K562 (cell line): Measurements from ENCODE around the gene ARNT2. TPM values are rescaled to one million over a fixed set of nuclear protein-coding genes. Genes with fewer than 3 reads are reported as not detected.

Experiments
- ATAC-seq: fragments of 200-7000 bp; cut with Tn5 transposase; 3 replicates; pipeline ENCODE4 v1.9.1; 2020; ENCODE audit warnings: moderate library complexity
- BruUV-seq: library from RNA; stranded (reverse); fragments of 400-500 nt; replicated peaks from 2 replicates; lab custom pipeline; 2021; lab: Mats Ljungman, UMichigan
- CTCF ChIA-PET: fragments of 300-600 bp; formaldehyde crosslinking; extraction: SDS; loops from one replicate; lab custom pipeline; 2021; ENCODE audit warnings: low intra/inter-chr PET ratio; lab: Yijun Ruan, JAX
- POLR2A ChIA-PET: fragments of 300-600, 350-650 bp; sonication (Branson Sonifier 250); formaldehyde crosslinking; extraction: SDS; loops from one replicate; lab custom pipeline; 2021; ENCODE audit warnings: antibody characterized with exemption, inconsistent platforms; lab: Yijun Ruan, JAX
- DNase-seq, 4 experiments: peaks; one replicate each; pipeline versions ENCODE4 v3.0.0 to v3.0.0-alpha.2; 2011 to 2018; ENCODE audit warnings: low spot score in 3 of 4, mixed read lengths in 3 of 4; ENCODE audit errors: extremely low read depth in 1 of 4
- FAIRE-seq: peaks from 2 replicates; lab custom pipeline; 2011; peaks lifted over from hg19 to GRCh38; lab: Jason Lieb, UNC
- H2AFZ ChIP-seq: 2 replicates; pipeline ENCODE4 v1.6.0; 2011; ENCODE audit warnings: low read depth, low read length, control low read depth, inconsistent platforms
- H3K27ac ChIP-seq: fragments of 200-600 bp; 3 replicates; pipeline ENCODE4 v1.8.0; 2011; ENCODE audit warnings: low read depth, mild to moderate bottlenecking, control low read depth, inconsistent platforms, low read length, moderate library complexity, mixed read lengths; ENCODE audit errors: extremely low read depth
- H3K27me3 ChIP-seq, 2 experiments: fragments of 300-600 bp in 1 of 2; 2 replicates in 1 of 2; 3 replicates in 1 of 2; pipeline versions ENCODE4 v1.6.0 to v1.8.0; 2011; ENCODE audit warnings: inconsistent platforms in 2 of 2, low read length in 2 of 2, mild to moderate bottlenecking in 1 of 2, mixed read lengths in 1 of 2, moderate library complexity in 1 of 2; ENCODE audit not compliant: control insufficient read depth in 2 of 2, insufficient read depth in 2 of 2
- H3K36me3 ChIP-seq: fragments of 300-600 bp; 3 replicates; pipeline ENCODE4 v1.8.0; 2011; ENCODE audit warnings: mild to moderate bottlenecking, low read length, inconsistent platforms; ENCODE audit not compliant: control insufficient read depth, insufficient read depth
- H3K4me1 ChIP-seq, 2 experiments: fragments of 200-600 bp in 1 of 2; replicated peaks in 1 of 2; 2 replicates in 1 of 2; 3 replicates in 1 of 2; pipeline versions ENCODE4 v1.5.1 to v1.8.0; 2011; ENCODE audit warnings: inconsistent platforms in 2 of 2, low read length in 2 of 2, mild to moderate bottlenecking in 1 of 2, mixed read lengths in 1 of 2, moderate library complexity in 1 of 2; ENCODE audit not compliant: control insufficient read depth in 2 of 2, insufficient read depth in 2 of 2
- H3K4me2 ChIP-seq: 2 replicates; pipeline ENCODE4 v1.6.1; 2011; ENCODE audit warnings: low read length, control low read depth, inconsistent platforms, mixed read lengths; ENCODE audit not compliant: insufficient read depth
- H3K4me3 ChIP-seq: fragments of 200-600 bp; sonication (generic), shearing (Covaris generic); 2 replicates; pipeline ENCODE4 v1.5.1; 2016; ENCODE audit warnings: control low read depth, inconsistent platforms
- H3K79me2 ChIP-seq: fragments of 200-600 bp; 3 replicates; pipeline ENCODE4 v1.8.0; 2011; ENCODE audit warnings: low read length, inconsistent platforms; ENCODE audit not compliant: control insufficient read depth, insufficient read depth
- H3K9ac ChIP-seq, 2 experiments: 2 replicates each; pipeline versions ENCODE4 v1.6.0 to v1.6.1; 2011; ENCODE audit warnings: low read depth in 2 of 2, low read length in 2 of 2, control low read depth in 1 of 2, inconsistent platforms in 1 of 2, mild to moderate bottlenecking in 1 of 2, mixed read lengths in 1 of 2; ENCODE audit not compliant: insufficient read depth in 1 of 2
- H3K9me1 ChIP-seq: one replicate; pipeline ENCODE4 v1.6.0; 2011; ENCODE audit warnings: inconsistent platforms, mild to moderate bottlenecking, low read length, moderate library complexity; ENCODE audit not compliant: control insufficient read depth, insufficient read depth
- H3K9me3 ChIP-seq: replicated peaks from 2 replicates; pipeline ENCODE4 v1.5.1; 2011; ENCODE audit warnings: low read depth, low read length, inconsistent platforms; ENCODE audit not compliant: control insufficient read depth, insufficient read depth
- H4K20me1 ChIP-seq: replicated peaks from 2 replicates; pipeline ENCODE4 v1.6.1; 2011; ENCODE audit warnings: low read length, inconsistent platforms, mixed read lengths; ENCODE audit not compliant: control insufficient read depth, insufficient read depth
- ETS1 ChIP-seq: conservative IDR thresholded peaks from 2 replicates; pipeline ENCODE4 v1.6.1; 2011; ENCODE audit warnings: low read depth, mild to moderate bottlenecking, low read length; ENCODE audit not compliant: control insufficient read depth
- ETV1 ChIP-seq: fragments of 450-650 bp; conservative IDR thresholded peaks from 2 replicates; pipeline ENCODE4 v1.6.1; 2016; ENCODE audit warnings: missing genetic modification characterization, control low read depth, low read depth, missing compliant biosample characterization
- FIP1L1 ChIP-seq: fragments of 200-400 bp; formaldehyde crosslinking; IDR thresholded peaks from 2 replicates; pipeline ENCODE4 v1.6.1; 2018; ENCODE audit warnings: mild to moderate bottlenecking, low read depth, low read length; ENCODE audit not compliant: poor library complexity, severe bottlenecking
- NR2C1 ChIP-seq, 2 experiments: fragments of 450-650 bp; IDR thresholded peaks; 2 replicates each; pipeline ENCODE4 v1.6.1; 2017; ENCODE audit warnings: mild to moderate bottlenecking in 2 of 2, antibody characterized with exemption in 1 of 2, inconsistent platforms in 1 of 2, missing compliant biosample characterization in 1 of 2, missing genetic modification characterization in 1 of 2
- ZNF263 ChIP-seq: sonication (generic); formaldehyde crosslinking; IDR thresholded peaks from 2 replicates; pipeline ENCODE4 v1.8.0; 2022; ENCODE audit warnings: mild to moderate bottlenecking, missing genetic modification reagents, borderline replicate concordance
- WGBS: fragments of 100-300 bp; shearing (Covaris generic); methylation state at CpG from one replicate; pipeline ENCODE4 v1.1.6; 2016; ENCODE audit warnings: low coverage, mixed read lengths; ENCODE audit not compliant: insufficient coverage; ENCODE audit errors: missing lambda C conversion rate; 5-methylcytosine and 5-hydroxymethylcytosine counted together
- in situ Hi-C: fragments of 300-500 bp; cut with MboI; formaldehyde crosslinking; loops from 4 replicates; pipeline ENCODE4 v1.15.0; 2018; ENCODE audit warnings: inconsistent platforms, mixed read lengths
- intact Hi-C: fragments of 100-400 bp; cut with micrococcal nuclease; formaldehyde crosslinking; loops from 2 replicates; pipeline ENCODE4 v1.14.2; 2022
- polyA plus RNA-seq, 8 experiments: library from polyadenylated mRNA; depleted of rRNA in 4 of 8; stranded (reverse) in 5 of 8; unstranded in 3 of 8; fragments of >200 nt; fragmentation: Nextera tagmentation in 2 of 8; fragmentation: Illumina TruSeq in 1 of 8; extraction: Ambion mirVana in 2 of 8; extraction: Trizol in 1 of 8; gene quantifications; 2 replicates each; pipeline versions ENCODE4 v1.2.1 to v1.2.3, GENCODE V29; 2011 to 2014; ENCODE audit warnings: inconsistent platforms in 1 of 8, missing spikeins in 1 of 8
- total RNA-seq, 7 experiments: library from RNA; depleted of rRNA in 6 of 7; stranded (reverse); fragments of >200 nt in 6 of 7; fragmentation: Illumina TruSeq in 2 of 7; extraction: Trizol in 2 of 7; gene quantifications; 2 replicates each; pipeline versions ENCODE4 v1.2.1 to v1.2.3, GENCODE V29; 2011 to 2021; ENCODE audit warnings: low replicate concordance in 1 of 7
- TF ChIP-seq, protein P1 (sequence below): sonication (generic); formaldehyde crosslinking; IDR thresholded peaks from 2 replicates; pipeline ENCODE4 v1.8.0; 2022; ENCODE audit warnings: missing genetic modification reagents, mild to moderate bottlenecking, moderate library complexity, borderline replicate concordance

ARNT2 gene
- total and polyA plus RNA-seq, 9 of the 15 experiments (the other 6 are each of a cell fraction or from before 2014, with no cell fraction given), result 0.01 TPM; not detected in 8

DNA sequence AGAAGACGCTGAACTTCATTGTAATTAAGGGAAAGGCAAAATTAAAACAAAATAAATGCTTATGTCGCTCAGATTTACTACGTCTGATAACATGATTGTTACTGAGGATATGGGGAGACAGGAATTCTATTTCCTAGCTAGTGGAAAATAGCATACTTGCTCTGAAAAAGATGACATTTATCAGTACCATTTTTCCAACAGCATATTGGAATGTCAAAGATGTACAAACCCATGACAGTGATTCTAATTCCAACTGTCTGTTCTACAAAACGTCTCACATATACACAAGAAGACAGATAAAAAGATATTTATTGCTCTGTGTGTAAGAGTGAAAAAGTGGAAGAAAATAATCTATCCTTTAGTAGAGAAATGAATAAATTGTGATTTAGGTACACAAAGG, 197.1 kb downstream of the ARNT2 start:
- CTCF ChIA-PET, result no interaction called here
- Histone ChIP-seq H2AFZ (no peak overlapping the region), H3K9ac (no peak overlapping the region), H3K9me1 (no peaks in the 10 kb centered on the region)
- ATAC-seq, result no peak
- 2% methylated on average over 4 of the region's 4 CpGs for WGBS
- TF ChIP-seq ZNF263 (CRISPR knock-in tag) (no peak), FIP1L1 (no peak), ETS1 (no peak), NR2C1 (IDR thresholded peaks at IDR 0.05) (no peak), NR2C1 (tag; IDR thresholded peaks at IDR 0.05) (no peak), ETV1 (no peak)
- TF ChIP-seq, protein P1, sequence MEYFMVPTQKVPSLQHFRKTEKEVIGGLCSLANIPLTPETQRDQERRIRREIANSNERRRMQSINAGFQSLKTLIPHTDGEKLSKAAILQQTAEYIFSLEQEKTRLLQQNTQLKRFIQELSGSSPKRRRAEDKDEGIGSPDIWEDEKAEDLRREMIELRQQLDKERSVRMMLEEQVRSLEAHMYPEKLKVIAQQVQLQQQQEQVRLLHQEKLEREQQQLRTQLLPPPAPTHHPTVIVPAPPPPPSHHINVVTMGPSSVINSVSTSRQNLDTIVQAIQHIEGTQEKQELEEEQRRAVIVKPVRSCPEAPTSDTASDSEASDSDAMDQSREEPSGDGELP (CRISPR knock-in tag), result no peak
- TF ChIP-seq, all 486 proteins: peak for 0
- Histone ChIP-seq H3K4me2 (no peak overlapping the region), H4K20me1 (no peaks in the 10 kb centered on the region), H3K36me3 (no peaks in the 10 kb centered on the region), H3K4me3 (no peak overlapping the region), H3K9me3 (no peaks in the 10 kb centered on the region), H3K4me1 (no peaks in the 10 kb centered on the region), H3K27ac (no peak overlapping the region), H3K27me3 (peaks cover 2 to 16% of the 10 kb centered on the region in 2 experiments; a peak in 3 of 5 replicates), H3K79me2 (no peaks in the 10 kb centered on the region)
- no peak for FAIRE-seq
- BruUV-seq, result no TSS peak
- in situ Hi-C loops, result no loop called here
- DNase-seq, result no peak
- intact Hi-C loops, result no loop called here
- POLR2A ChIA-PET, result interaction anchor here (0.7 to 1.0 kb wide), 2 partner anchors 14 kb away, joined by 3 read pairs; no protein-coding TSS in a partner anchor
